H9 (cell line): Measurements from ENCODE around the gene OR9Q1. TPM values are rescaled to one million over a fixed set of nuclear protein-coding genes. Genes with fewer than 3 reads are reported as not detected.

Experiments used
- DNase-seq: peaks from one replicate; pipeline ENCODE4 v3.0.0-alpha.2; 2017
- H2AFZ ChIP-seq: one replicate; pipeline ENCODE4 v1.6.1; 2013; ENCODE audit warnings: mild to moderate bottlenecking, low read length, control low read depth, moderate library complexity
- H2AK5ac ChIP-seq: 2 replicates; pipeline ENCODE4 v1.6.1; 2013; ENCODE audit warnings: low read length, control low read depth, mixed read lengths; ENCODE audit not compliant: insufficient read length
- H2BK120ac ChIP-seq: one replicate; pipeline ENCODE4 v1.6.1; 2013; ENCODE audit warnings: low read depth, mild to moderate bottlenecking, low read length, control low read depth, inconsistent platforms; ENCODE audit not compliant: poor library complexity, severe bottlenecking
- H2BK12ac ChIP-seq: 2 replicates; pipeline ENCODE4 v1.6.1; 2013; ENCODE audit warnings: low read length, control low read depth, mixed read lengths, low read depth; ENCODE audit not compliant: insufficient read length
- H2BK15ac ChIP-seq: 2 replicates; pipeline ENCODE4 v1.6.1; 2013; ENCODE audit warnings: low read depth, low read length, control low read depth
- H2BK20ac ChIP-seq: one replicate; pipeline ENCODE4 v1.6.1; 2013; ENCODE audit warnings: low read depth, mild to moderate bottlenecking, low read length, control low read depth, inconsistent platforms; ENCODE audit not compliant: poor library complexity, severe bottlenecking
- H2BK5ac ChIP-seq: 2 replicates; pipeline ENCODE4 v1.6.1; 2013; ENCODE audit warnings: low read length, control low read depth, mixed read lengths; ENCODE audit not compliant: insufficient read length
- H3K14ac ChIP-seq: 2 replicates; pipeline ENCODE4 v1.6.1; 2013; ENCODE audit warnings: low read length, control low read depth; ENCODE audit not compliant: insufficient read depth
- H3K18ac ChIP-seq: 2 replicates; pipeline ENCODE4 v1.6.1; 2013; ENCODE audit warnings: low read depth, mild to moderate bottlenecking, mixed read lengths, low read length, control low read depth; ENCODE audit not compliant: insufficient read length
- H3K23ac ChIP-seq: 2 replicates; pipeline ENCODE4 v1.6.1; 2013; ENCODE audit warnings: low read length, control low read depth, mixed read lengths, low read depth; ENCODE audit not compliant: insufficient read length
- H3K23me2 ChIP-seq: 2 replicates; pipeline ENCODE4 v1.6.1; 2013; ENCODE audit warnings: low read depth, mild to moderate bottlenecking, mixed read lengths, low read length, control low read depth; ENCODE audit not compliant: insufficient read length, poor library complexity, severe bottlenecking
- H3K27ac ChIP-seq: 2 replicates; pipeline ENCODE4 v1.5.1; 2013; ENCODE audit warnings: low read length, control low read depth, mixed read lengths, low read depth; ENCODE audit not compliant: insufficient read length
- H3K27me3 ChIP-seq: 2 replicates; pipeline ENCODE4 v1.6.1; 2013; ENCODE audit warnings: low read length, control low read depth, inconsistent platforms; ENCODE audit not compliant: insufficient read depth
- H3K4ac ChIP-seq: 2 replicates; pipeline ENCODE4 v1.6.1; 2013; ENCODE audit warnings: low read depth, mild to moderate bottlenecking, control low read depth, inconsistent platforms, low read length, moderate library complexity
- H3K4me1 ChIP-seq: 2 replicates; pipeline ENCODE4 v1.6.1; 2013; ENCODE audit warnings: low read length, control low read depth, inconsistent platforms; ENCODE audit not compliant: insufficient read depth
- H3K4me2 ChIP-seq: 2 replicates; pipeline ENCODE4 v1.6.1; 2013; ENCODE audit warnings: low read length, control low read depth, mixed read lengths; ENCODE audit not compliant: insufficient read length, insufficient read depth
- H3K56ac ChIP-seq: 2 replicates; pipeline ENCODE4 v1.6.1; 2013; ENCODE audit warnings: low read depth, mild to moderate bottlenecking, mixed read lengths, low read length, control low read depth; ENCODE audit not compliant: insufficient read length
- H3K79me1 ChIP-seq: 2 replicates; pipeline ENCODE4 v1.6.1; 2013; ENCODE audit warnings: low read depth, mild to moderate bottlenecking, moderate library complexity, low read length, control low read depth, inconsistent platforms; ENCODE audit not compliant: insufficient read depth, poor library complexity, severe bottlenecking
- H3K79me2 ChIP-seq: 2 replicates; pipeline ENCODE4 v1.6.1; 2013; ENCODE audit warnings: low read length, control low read depth, inconsistent platforms; ENCODE audit not compliant: insufficient read depth
- H3K9ac ChIP-seq: 2 replicates; pipeline ENCODE4 v1.6.1; 2013; ENCODE audit warnings: low read length, control low read depth, mixed read lengths; ENCODE audit not compliant: insufficient read length; ENCODE audit errors: extremely low read depth
- H3K9me3 ChIP-seq: one replicate; pipeline ENCODE4 v1.6.1; 2013; ENCODE audit warnings: low read depth, low read length, inconsistent platforms; ENCODE audit not compliant: control insufficient read depth
- H3T11ph ChIP-seq: one replicate; pipeline ENCODE4 v1.6.1; 2013; ENCODE audit warnings: mild to moderate bottlenecking, low read length, control low read depth, inconsistent platforms
- H4K20me1 ChIP-seq: one replicate; pipeline ENCODE4 v1.6.1; 2013; ENCODE audit not compliant: control insufficient read depth, insufficient read length, insufficient read depth
- H4K5ac ChIP-seq: 2 replicates; pipeline ENCODE4 v1.6.1; 2013; ENCODE audit warnings: low read depth, mild to moderate bottlenecking, mixed read lengths, low read length, control low read depth; ENCODE audit not compliant: insufficient read length
- H4K8ac ChIP-seq: replicated peaks from 2 replicates; pipeline ENCODE4 v1.6.1; 2013; ENCODE audit warnings: low read length, control low read depth, mixed read lengths, low read depth; ENCODE audit not compliant: insufficient read length
- H4K91ac ChIP-seq: 2 replicates; pipeline ENCODE4 v1.6.1; 2013; ENCODE audit warnings: low read depth, mild to moderate bottlenecking, moderate library complexity, mixed read lengths, low read length, control low read depth; ENCODE audit not compliant: insufficient read length
- H3K27ac Mint-ChIP-seq, 3 experiments: 2 replicates in 2 of 3; 3 replicates in 1 of 3; pipeline ENCODE4 v1.8.0; 2020 to 2021; ENCODE audit warnings: mixed read lengths in 3 of 3, mild to moderate bottlenecking in 1 of 3, moderate library complexity in 1 of 3
- H3K27me3 Mint-ChIP-seq: 2 replicates; pipeline ENCODE4 v1.8.0; 2021; ENCODE audit warnings: low read depth, mild to moderate bottlenecking, moderate library complexity, mixed read lengths
- H3K36me3 Mint-ChIP-seq, 3 experiments: 2 replicates in 2 of 3; 3 replicates in 1 of 3; pipeline ENCODE4 v1.8.0; 2020 to 2021; ENCODE audit warnings: low read depth in 3 of 3, mixed read lengths in 3 of 3; ENCODE audit not compliant: insufficient read depth in 1 of 3
- H3K4me1 Mint-ChIP-seq, 2 experiments: 2 replicates each; pipeline ENCODE4 v1.8.0; 2020; ENCODE audit warnings: mixed read lengths in 2 of 2
- H3K4me3 Mint-ChIP-seq, 2 experiments: 2 replicates in 1 of 2; 3 replicates in 1 of 2; pipeline ENCODE4 v1.8.0; 2020 to 2021; ENCODE audit warnings: mild to moderate bottlenecking in 2 of 2, mixed read lengths in 2 of 2, moderate library complexity in 1 of 2
- H3K9me3 Mint-ChIP-seq, 2 experiments: 2 replicates in 1 of 2; 3 replicates in 1 of 2; pipeline ENCODE4 v1.8.0; 2020; ENCODE audit warnings: mild to moderate bottlenecking in 2 of 2, mixed read lengths in 2 of 2, moderate library complexity in 1 of 2
- WGBS: extraction: QIAGEN DNeasy Blood & Tissue Kit; methylation state at CpG from one replicate; pipeline ENCODE4 v1.1.7; 2013; ENCODE audit warnings: missing lambda C conversion rate, low lambda C conversion rate, mixed read lengths; ENCODE audit not compliant: insufficient read length; ENCODE audit errors: extremely low coverage; 5-methylcytosine and 5-hydroxymethylcytosine counted together
- total RNA-seq: library from RNA; stranded (reverse); gene quantifications from 2 replicates; pipeline ENCODE4 v1.2.1, GENCODE V29; 2021
- TF ChIP-seq, protein P1 (sequence below): fragments of 200-600 bp; sonication (generic); conservative IDR thresholded peaks from 3 replicates; pipeline ENCODE4 v1.8.0; 2021; ENCODE audit warnings: antibody characterized with exemption, mild to moderate bottlenecking

Gene OR9Q1
- total RNA-seq, 1 experiment from 2014 or later, result not detected

DNA sequence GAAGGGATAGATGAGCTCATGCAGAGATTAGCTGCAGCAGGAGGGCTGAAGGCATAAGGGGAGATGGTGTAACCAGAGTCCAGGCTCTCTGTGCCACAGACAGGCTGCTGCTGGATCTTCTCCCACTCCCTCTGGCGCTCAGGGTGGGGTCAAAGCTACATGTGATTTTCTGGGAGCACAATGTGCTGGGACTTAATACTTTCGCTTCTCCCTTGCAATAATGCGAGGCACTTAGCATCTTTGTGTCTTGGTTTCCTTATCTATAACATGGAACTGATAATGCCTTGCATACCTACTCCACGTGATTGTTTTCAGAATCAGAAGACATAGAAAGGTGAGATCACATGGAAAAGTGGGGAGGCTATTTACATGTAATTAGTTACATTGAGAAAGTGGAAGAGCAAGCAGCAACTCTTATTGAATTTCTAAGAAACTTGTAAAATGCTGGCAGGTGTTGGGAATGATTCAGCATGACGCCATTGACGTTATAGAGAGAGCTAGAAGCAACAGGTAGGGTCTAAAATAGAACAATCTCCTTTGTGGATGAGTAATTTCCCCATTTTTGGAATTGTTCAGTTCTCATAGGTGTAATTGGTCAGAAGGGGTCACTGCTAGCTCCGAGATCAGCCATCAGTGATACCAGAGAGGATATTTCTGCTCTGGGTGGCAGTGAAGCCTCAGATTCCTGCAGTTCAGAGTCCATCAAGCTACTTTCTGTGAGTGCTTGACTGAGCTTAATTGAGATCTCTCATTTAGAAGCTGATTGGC lies 109.8 kb downstream of the OR9Q1 start:
- H3K79me1 ChIP-seq, result no peaks in the 10 kb centered on the region
- no peak overlapping the region for H4K5ac ChIP-seq
- no peak overlapping the region for H3K18ac ChIP-seq
- H3K27me3 Mint-ChIP-seq, result no peaks in the 10 kb centered on the region; the same call in 1 of the 2 replicates
- no peaks in the 10 kb centered on the region for H3K9me3 ChIP-seq
- H2BK5ac ChIP-seq, result no peak overlapping the region
- no peak overlapping the region for H2BK12ac ChIP-seq
- no peak overlapping the region for H2AFZ ChIP-seq
- no peak for DNase-seq
- no peak overlapping the region for H3K4me3 Mint-ChIP-seq
- H3K4me1 ChIP-seq, result peaks cover 4% of the 10 kb centered on the region; the same call in 1 of the 2 replicates
- H3K36me3 Mint-ChIP-seq, result no peaks in the 10 kb centered on the region
- no peak overlapping the region for H3K27ac ChIP-seq
- no peak overlapping the region for H3T11ph ChIP-seq
- no peak overlapping the region for H2BK15ac ChIP-seq
- H3K14ac ChIP-seq, result no peak overlapping the region
- H3K9ac ChIP-seq, result no peak overlapping the region
- no peak overlapping the region for H3K4me2 ChIP-seq
- H3K4me1 Mint-ChIP-seq, result peaks cover 8 to 13% of the 10 kb centered on the region in 2 experiments
- TF ChIP-seq, protein P1, sequence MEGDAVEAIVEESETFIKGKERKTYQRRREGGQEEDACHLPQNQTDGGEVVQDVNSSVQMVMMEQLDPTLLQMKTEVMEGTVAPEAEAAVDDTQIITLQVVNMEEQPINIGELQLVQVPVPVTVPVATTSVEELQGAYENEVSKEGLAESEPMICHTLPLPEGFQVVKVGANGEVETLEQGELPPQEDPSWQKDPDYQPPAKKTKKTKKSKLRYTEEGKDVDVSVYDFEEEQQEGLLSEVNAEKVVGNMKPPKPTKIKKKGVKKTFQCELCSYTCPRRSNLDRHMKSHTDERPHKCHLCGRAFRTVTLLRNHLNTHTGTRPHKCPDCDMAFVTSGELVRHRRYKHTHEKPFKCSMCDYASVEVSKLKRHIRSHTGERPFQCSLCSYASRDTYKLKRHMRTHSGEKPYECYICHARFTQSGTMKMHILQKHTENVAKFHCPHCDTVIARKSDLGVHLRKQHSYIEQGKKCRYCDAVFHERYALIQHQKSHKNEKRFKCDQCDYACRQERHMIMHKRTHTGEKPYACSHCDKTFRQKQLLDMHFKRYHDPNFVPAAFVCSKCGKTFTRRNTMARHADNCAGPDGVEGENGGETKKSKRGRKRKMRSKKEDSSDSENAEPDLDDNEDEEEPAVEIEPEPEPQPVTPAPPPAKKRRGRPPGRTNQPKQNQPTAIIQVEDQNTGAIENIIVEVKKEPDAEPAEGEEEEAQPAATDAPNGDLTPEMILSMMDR, result no peak
- no peaks in the 10 kb centered on the region for H4K20me1 ChIP-seq
- no peak overlapping the region for H3K27ac Mint-ChIP-seq
- H3K79me2 ChIP-seq, result no peaks in the 10 kb centered on the region
- no peak overlapping the region for H3K4ac ChIP-seq
- H3K56ac ChIP-seq, result no peak overlapping the region
- H2BK20ac ChIP-seq, result no peak overlapping the region
- no peak overlapping the region for H2AK5ac ChIP-seq
- no peak overlapping the region for H3K23ac ChIP-seq
- no peaks in the 10 kb centered on the region for H3K27me3 ChIP-seq
- H4K91ac ChIP-seq, result no peak overlapping the region
- no peak overlapping the region for H2BK120ac ChIP-seq
- no peak overlapping the region for H4K8ac ChIP-seq
- no CpG with 5 or more reads among the region's 7 CpGs for WGBS
- no peaks in the 10 kb centered on the region for H3K23me2 ChIP-seq
- H3K9me3 Mint-ChIP-seq, result no peaks in the 10 kb centered on the region
